Measurements from ENCODE around the gene SLC2A4. TPM values are rescaled to one million over a fixed set of nuclear protein-coding genes. Genes with fewer than 3 reads are reported as not detected.

Gene SLC2A4
- total RNA-seq, 1 donor from 2014 or later, result 6.1 TPM

- peaks cover 29% of the 10 kb centered on the region for H3K36me3 Mint-ChIP-seq (ENCODE audit: low read depth)
- H3K9me3 Mint-ChIP-seq, result no peaks in the 10 kb centered on the region
- peaks cover 45% of the 10 kb centered on the region for H3K4me1 Mint-ChIP-seq
- peak; percentile 20 for DNase-seq (ENCODE audit: low read depth, low spot score)
- peak overlapping the region; percentile 98 for H3K27ac Mint-ChIP-seq (ENCODE audit: unreplicated experiment)
- TF ChIP-seq, protein P1, sequence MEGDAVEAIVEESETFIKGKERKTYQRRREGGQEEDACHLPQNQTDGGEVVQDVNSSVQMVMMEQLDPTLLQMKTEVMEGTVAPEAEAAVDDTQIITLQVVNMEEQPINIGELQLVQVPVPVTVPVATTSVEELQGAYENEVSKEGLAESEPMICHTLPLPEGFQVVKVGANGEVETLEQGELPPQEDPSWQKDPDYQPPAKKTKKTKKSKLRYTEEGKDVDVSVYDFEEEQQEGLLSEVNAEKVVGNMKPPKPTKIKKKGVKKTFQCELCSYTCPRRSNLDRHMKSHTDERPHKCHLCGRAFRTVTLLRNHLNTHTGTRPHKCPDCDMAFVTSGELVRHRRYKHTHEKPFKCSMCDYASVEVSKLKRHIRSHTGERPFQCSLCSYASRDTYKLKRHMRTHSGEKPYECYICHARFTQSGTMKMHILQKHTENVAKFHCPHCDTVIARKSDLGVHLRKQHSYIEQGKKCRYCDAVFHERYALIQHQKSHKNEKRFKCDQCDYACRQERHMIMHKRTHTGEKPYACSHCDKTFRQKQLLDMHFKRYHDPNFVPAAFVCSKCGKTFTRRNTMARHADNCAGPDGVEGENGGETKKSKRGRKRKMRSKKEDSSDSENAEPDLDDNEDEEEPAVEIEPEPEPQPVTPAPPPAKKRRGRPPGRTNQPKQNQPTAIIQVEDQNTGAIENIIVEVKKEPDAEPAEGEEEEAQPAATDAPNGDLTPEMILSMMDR (conservative IDR thresholded peaks at IDR 0.05), result peak; percentile 21
- H3K27me3 Mint-ChIP-seq (ENCODE audit: low read depth), result peaks cover 6% of the 10 kb centered on the region
- peak overlapping the region; percentile 99 for H3K4me3 Mint-ChIP-seq
Measured at GRCh38 chr17:7307686-7308624, 26.4 kb downstream of the SLC2A4 start.

- Mint-ChIP-seq H3K27ac (ENCODE audit: unreplicated experiment) (peak overlapping the region; percentile 98), H3K4me3 (peak overlapping the region; percentile 99), H3K27me3 (ENCODE audit: low read depth) (peaks cover 8% of the 10 kb centered on the region), H3K9me3 (no peaks in the 10 kb centered on the region), H3K36me3 (ENCODE audit: low read depth) (peaks cover 32% of the 10 kb centered on the region), H3K4me1 (peaks cover 54% of the 10 kb centered on the region)
- DNase-seq (ENCODE audit: low read depth, low spot score), result peak; percentile 38
- TF ChIP-seq, protein P1 (conservative IDR thresholded peaks at IDR 0.05), result no peak
Measured at GRCh38 chr17:7308625-7309433, 27.3 kb downstream of the SLC2A4 start.

GRCh38 chr17:7309628-7310027 is 28.1 kb downstream of the SLC2A4 start:
- Mint-ChIP-seq H3K4me3 (peak overlapping the region; percentile 99), H3K27ac (ENCODE audit: unreplicated experiment) (no peak overlapping the region), H3K36me3 (ENCODE audit: low read depth) (peaks cover 32% of the 10 kb centered on the region), H3K9me3 (no peaks in the 10 kb centered on the region), H3K4me1 (peaks cover 62% of the 10 kb centered on the region), H3K27me3 (ENCODE audit: low read depth) (peaks cover 10% of the 10 kb centered on the region)
- TF ChIP-seq, protein P1 (conservative IDR thresholded peaks at IDR 0.05), result no peak
- no peak for DNase-seq (ENCODE audit: low read depth, low spot score)

DNA sequence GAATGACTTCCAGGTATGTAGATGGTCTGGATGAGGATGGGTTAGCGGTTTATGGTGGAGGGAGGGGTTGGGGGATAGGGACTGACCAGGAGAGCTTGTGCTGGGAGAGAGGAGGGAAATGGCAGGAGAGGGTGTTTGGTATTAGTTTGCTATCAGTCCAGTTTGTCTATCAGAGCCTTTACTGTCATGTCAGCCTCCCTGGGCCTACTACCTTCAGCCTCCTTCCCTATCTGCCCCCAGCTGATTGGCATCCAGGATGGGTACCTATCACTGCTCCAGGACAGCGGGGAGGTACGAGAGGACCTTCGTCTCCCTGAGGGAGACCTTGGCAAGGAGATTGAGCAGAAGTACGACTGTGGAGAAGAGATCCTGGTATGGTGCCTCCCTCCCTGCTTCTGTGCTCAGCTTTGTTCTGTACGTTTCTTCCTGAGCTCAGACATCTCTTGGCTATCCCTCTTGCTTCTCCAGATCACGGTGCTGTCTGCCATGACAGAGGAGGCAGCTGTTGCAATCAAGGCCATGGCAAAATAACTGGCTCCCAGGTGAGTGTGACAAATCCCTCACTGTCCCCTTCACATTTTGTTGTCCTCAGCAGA is 29.7 kb downstream of the SLC2A4 start:
- Mint-ChIP-seq H3K27ac (ENCODE audit: unreplicated experiment) (no peak overlapping the region), H3K4me3 (peak overlapping the region; percentile 99), H3K27me3 (ENCODE audit: low read depth) (peaks cover 10% of the 10 kb centered on the region), H3K9me3 (no peaks in the 10 kb centered on the region), H3K36me3 (ENCODE audit: low read depth) (peaks cover 32% of the 10 kb centered on the region), H3K4me1 (peaks cover 63% of the 10 kb centered on the region)
- TF ChIP-seq, protein P1 (conservative IDR thresholded peaks at IDR 0.05), result no peak
- DNase-seq (ENCODE audit: low read depth, low spot score), result no peak

DNA sequence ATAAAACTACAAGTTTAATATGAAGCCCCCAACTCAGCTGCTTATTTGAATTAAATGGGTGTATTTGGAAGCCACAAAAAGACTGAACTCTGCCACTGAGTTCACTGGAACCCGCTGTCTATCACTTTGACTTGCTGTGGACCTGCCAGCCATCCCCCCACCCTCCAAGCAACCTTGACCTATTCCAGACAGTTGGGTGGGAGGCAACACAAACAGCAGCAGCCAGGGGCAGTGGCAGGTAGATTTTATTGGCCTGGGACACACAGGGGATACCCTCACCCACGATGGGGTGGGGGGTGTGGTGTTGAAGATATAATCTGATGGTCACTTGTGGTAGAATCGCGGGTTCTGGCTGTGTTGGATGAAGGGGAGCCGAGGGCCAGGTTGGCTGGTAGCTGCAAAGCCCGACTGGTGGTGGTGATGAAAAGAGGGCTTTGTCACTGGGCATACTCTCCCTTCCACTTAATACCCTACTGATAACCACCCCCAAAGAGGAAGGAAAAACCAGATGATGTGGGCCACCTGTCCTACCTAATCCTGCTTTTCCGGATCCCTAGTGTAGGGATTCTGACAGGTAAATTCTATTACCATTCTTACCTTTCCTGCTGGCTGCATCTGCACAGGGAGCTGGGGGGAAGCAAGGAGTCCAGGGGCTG is 31.0 kb downstream of the SLC2A4 start:
- Mint-ChIP-seq H3K36me3 (ENCODE audit: low read depth) (peaks cover 32% of the 10 kb centered on the region), H3K9me3 (no peaks in the 10 kb centered on the region), H3K4me1 (peaks cover 57% of the 10 kb centered on the region), H3K4me3 (peak overlapping the region; percentile 99), H3K27me3 (ENCODE audit: low read depth) (peaks cover 13% of the 10 kb centered on the region), H3K27ac (ENCODE audit: unreplicated experiment) (peak overlapping the region; percentile 86)
- DNase-seq (ENCODE audit: low read depth, low spot score), result no peak
- TF ChIP-seq, protein P1 (conservative IDR thresholded peaks at IDR 0.05), result no peak

All from neural crest cell (in vitro differentiated cells).